Effector memory CD8-positive, alpha-beta T cell (primary cell): Measurements from ENCODE around the gene SYNJ1.
"Not testable (repeated sequence)": the region's sequence is repeated elsewhere in the genome, so short reads cannot be mapped to it uniquely, and the experiment has no call there.

Experiments
- ATAC-seq: fragments of 150-1000 bp; cut with Tn5 transposase; replicated peaks from 2 replicates; pipeline ENCODE4 v1.10.0; 2021; ENCODE audit warnings: mild to moderate bottlenecking, moderate library complexity
- DNase-seq, 3 experiments: peaks; one replicate each; pipeline ENCODE4 v3.0.0; 2021
- H3K27ac Mint-ChIP-seq, 2 donors: one replicate each; pipeline ENCODE4 v1.8.0; 2022; ENCODE audit warnings: mild to moderate bottlenecking in 2 of 2, mixed read lengths in 2 of 2, moderate library complexity in 2 of 2
- H3K27me3 Mint-ChIP-seq, 2 donors: one replicate each; pipeline ENCODE4 v1.8.0; 2022; ENCODE audit warnings: mixed read lengths in 2 of 2
- H3K36me3 Mint-ChIP-seq: one replicate; pipeline ENCODE4 v1.8.0; 2022; ENCODE audit warnings: mild to moderate bottlenecking, moderate library complexity, mixed read lengths; ENCODE audit not compliant: insufficient read depth
- H3K4me1 Mint-ChIP-seq, 2 donors: one replicate each; pipeline ENCODE4 v1.8.0; 2022; ENCODE audit warnings: low read depth in 2 of 2, mixed read lengths in 2 of 2
- H3K4me3 Mint-ChIP-seq, 2 donors: one replicate each; pipeline ENCODE4 v1.8.0; 2022; ENCODE audit warnings: mild to moderate bottlenecking in 2 of 2, mixed read lengths in 2 of 2, moderate library complexity in 2 of 2
- H3K9me3 Mint-ChIP-seq, 2 donors: one replicate each; pipeline ENCODE4 v1.8.0; 2022; ENCODE audit warnings: mixed read lengths in 2 of 2

The SYNJ1 gene

DNA sequence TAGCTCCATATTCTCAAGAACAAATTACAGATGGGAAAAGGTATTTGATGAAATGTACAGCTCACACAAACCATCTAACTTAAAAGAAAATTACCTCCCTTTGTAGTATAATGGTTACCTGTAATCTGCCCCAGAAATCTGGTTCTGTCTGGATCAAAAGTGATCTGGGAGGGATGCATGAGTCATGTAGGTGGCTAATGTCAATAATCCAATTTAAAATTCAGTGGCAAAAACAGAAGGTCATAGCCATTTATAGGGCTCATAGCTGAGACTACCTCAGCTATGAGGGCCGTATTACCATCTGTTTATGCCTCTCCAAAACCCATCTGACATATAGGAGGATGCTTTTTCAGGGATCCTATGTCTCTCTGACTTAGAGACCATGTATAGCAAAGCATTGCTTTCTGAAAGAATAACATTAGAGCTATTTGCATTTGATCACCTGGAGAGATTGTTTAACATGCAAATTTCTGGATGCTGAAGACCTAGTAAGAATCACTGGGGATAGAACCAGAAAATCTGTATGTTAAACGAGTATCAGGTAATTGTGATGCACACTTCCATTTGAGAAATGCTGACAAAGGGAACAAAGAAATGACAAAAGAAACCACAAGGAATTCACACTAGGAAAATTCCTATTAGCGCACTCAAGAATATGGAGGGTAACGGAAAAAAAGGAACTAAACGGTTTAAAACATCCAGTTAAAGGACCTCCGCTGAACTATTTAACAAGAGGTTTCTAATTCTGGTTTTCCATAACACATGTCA lies 26.2 kb upstream of the SYNJ1 start:
- H3K36me3 Mint-ChIP-seq = peaks cover 84% of the 10 kb centered on the region
- H3K9me3 Mint-ChIP-seq = no peaks in the 10 kb centered on the region
- no peak overlapping the region for H3K4me3 Mint-ChIP-seq
- DNase-seq (no peak), ATAC-seq (no peak)
- H3K27me3 Mint-ChIP-seq = no peaks in the 10 kb centered on the region
- H3K4me1 Mint-ChIP-seq = peaks cover 0 to 8% of the 10 kb centered on the region in 2 donors
- H3K27ac Mint-ChIP-seq = no peak overlapping the region

DNA sequence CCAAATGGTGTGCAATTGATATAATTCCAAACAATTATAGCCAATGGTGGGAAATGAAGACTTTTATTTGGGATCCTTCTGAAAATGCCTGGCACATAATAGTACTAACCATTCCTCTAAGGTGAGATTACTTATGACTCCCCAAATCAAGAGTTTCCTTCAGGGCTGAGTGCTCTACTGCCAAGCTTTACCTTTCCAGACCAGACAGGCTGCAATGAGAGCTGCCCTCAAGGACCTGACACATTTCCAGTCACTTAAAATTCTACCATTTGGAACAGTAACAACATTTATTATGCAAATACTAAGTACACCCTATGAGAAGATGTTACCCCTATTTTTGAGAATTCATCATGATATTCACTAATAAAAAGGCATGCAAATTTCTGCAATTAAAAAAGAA lies 22.6 kb upstream of the SYNJ1 start:
- no peaks in the 10 kb centered on the region for H3K27me3 Mint-ChIP-seq
- peaks cover 90% of the 10 kb centered on the region for H3K36me3 Mint-ChIP-seq
- peaks cover 2 to 12% of the 10 kb centered on the region in 2 donors for H3K4me1 Mint-ChIP-seq
- H3K27ac Mint-ChIP-seq = no peak overlapping the region
- DNase-seq = no peak
- ATAC-seq = no peak
- no peaks in the 10 kb centered on the region for H3K9me3 Mint-ChIP-seq
- no peak overlapping the region for H3K4me3 Mint-ChIP-seq

DNA sequence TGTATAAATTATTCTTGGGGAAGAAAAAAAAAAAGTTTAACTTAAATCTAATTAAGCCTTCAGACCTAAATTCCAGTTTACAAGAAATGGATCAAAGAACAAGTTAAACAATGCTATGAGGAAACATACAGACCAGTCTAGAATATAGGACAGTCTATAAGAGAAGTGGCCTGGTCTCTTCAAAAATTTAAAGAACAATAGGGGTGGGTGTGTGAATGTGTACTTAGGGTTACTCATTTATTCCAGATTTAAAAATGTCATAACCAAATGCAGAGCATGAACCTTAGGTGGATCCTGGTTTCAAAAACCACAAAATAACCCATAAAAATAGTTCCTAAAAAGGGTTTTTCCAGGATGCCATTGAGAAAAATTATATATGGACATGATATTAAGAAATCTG lies 21.8 kb upstream of the SYNJ1 start:
- H3K36me3 Mint-ChIP-seq = peaks cover 91% of the 10 kb centered on the region
- H3K4me3 Mint-ChIP-seq = no peak overlapping the region
- no peaks in the 10 kb centered on the region for H3K27me3 Mint-ChIP-seq
- H3K9me3 Mint-ChIP-seq = no peaks in the 10 kb centered on the region
- no peak for DNase-seq
- ATAC-seq = no peak
- no peak overlapping the region for H3K27ac Mint-ChIP-seq
- peaks cover 2 to 12% of the 10 kb centered on the region in 2 donors for H3K4me1 Mint-ChIP-seq

DNA sequence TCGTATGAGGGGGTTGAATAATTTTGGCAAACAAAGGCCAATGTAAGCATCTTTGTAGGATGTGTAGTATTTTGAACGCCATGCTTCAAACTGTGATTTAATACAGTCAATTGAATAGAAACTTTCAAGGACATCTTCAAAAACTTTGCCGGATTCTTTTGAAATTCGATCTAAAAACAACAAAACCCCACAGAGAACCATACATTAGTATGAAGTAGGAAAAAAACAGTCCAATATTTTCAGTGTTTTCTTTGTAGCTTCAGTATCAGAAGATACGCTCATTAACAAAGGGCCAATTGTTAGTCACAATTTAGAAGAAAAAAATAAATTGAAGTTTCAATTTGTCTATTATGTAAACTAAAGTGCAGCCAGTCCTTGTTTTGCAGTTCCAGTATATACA lies 20.7 kb upstream of the SYNJ1 start:
- Mint-ChIP-seq H3K4me3 (no peak overlapping the region), H3K9me3 (no peaks in the 10 kb centered on the region), H3K4me1 (peaks cover 2 to 12% of the 10 kb centered on the region in 2 donors), H3K27me3 (no peaks in the 10 kb centered on the region), H3K36me3 (peaks cover 92% of the 10 kb centered on the region), H3K27ac (no peak overlapping the region)
- ATAC-seq = no peak
- DNase-seq = no peak

DNA sequence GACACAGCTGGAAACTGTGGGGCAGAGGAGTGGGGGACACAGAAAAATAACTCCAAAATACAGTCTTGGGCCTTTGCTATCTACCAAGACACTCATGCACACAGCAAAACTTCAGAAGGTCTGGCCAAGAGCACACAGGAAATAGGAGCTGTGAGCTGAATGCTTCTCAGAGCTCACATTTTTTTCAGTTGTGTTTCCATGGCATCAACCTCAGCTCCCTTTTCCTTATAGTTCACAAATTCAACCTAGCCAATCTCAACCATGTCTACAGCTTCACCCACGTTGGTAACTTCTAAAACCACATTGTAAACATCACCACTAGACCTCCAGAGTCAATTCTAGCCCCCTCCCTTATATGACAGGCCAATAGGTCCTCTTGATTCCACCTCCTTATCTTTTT lies 19.6 kb upstream of the SYNJ1 start:
- H3K36me3 Mint-ChIP-seq = peaks cover 91% of the 10 kb centered on the region
- H3K27me3 Mint-ChIP-seq = no peaks in the 10 kb centered on the region
- H3K27ac Mint-ChIP-seq = peak overlapping the region; percentile 28 to 63
- no peak overlapping the region for H3K4me3 Mint-ChIP-seq
- H3K4me1 Mint-ChIP-seq = peaks cover 2 to 12% of the 10 kb centered on the region in 2 donors
- DNase-seq (no peak), ATAC-seq (no peak)
- no peaks in the 10 kb centered on the region for H3K9me3 Mint-ChIP-seq

DNA sequence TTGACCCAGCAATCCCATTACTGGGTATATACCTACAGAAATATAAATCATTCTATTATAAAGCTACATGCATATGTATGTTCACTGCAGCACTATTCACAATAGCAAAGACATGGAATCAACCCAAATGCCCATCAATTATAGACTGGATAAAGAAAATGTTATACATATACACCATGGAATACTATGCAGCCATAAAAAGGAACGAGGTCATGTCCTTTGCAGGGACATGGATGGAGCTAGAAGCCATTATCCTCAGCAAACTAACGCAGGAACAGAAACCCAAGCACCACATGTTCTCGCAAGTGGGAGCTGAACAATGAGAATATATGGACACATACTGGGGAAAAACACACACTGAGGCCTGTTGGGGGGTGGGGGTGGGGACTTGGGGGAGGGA lies 18.9 kb upstream of the SYNJ1 start:
- H3K9me3 Mint-ChIP-seq, DNase-seq, H3K4me3 Mint-ChIP-seq, H3K27me3 Mint-ChIP-seq, ATAC-seq: not testable (repeated sequence)
- Mint-ChIP-seq H3K27ac (peak overlapping the region in 1 of 2 donors; percentile 26), H3K4me1 (peaks cover 2 to 12% of the 10 kb centered on the region in 2 donors), H3K36me3 (peaks cover 89% of the 10 kb centered on the region)

DNA sequence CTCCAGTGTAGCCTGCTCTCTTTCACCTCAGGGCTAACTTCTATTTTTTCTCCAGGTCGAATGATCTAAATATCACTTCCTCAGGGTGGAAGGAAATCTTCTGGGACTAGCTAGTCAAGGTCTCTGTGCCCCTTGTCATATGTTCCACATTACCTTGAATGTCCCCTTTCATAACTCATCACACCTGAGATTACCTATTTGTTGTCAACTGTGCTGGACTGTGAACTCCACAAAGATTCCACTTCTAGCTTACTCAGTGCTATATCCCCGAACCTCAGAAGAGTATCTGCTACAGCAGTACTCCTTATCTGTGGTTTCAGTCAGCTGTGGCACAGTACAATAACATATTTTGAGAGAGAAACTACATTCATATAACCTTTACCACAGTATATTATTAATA lies 14.6 kb upstream of the SYNJ1 start:
- Mint-ChIP-seq H3K36me3 (peaks cover 70% of the 10 kb centered on the region), H3K27ac (no peak overlapping the region), H3K9me3 (no peaks in the 10 kb centered on the region), H3K4me3 (no peak overlapping the region), H3K27me3 (no peaks in the 10 kb centered on the region), H3K4me1 (peaks cover 0 to 4% of the 10 kb centered on the region in 2 donors)
- DNase-seq (no peak), ATAC-seq (no peak)

DNA sequence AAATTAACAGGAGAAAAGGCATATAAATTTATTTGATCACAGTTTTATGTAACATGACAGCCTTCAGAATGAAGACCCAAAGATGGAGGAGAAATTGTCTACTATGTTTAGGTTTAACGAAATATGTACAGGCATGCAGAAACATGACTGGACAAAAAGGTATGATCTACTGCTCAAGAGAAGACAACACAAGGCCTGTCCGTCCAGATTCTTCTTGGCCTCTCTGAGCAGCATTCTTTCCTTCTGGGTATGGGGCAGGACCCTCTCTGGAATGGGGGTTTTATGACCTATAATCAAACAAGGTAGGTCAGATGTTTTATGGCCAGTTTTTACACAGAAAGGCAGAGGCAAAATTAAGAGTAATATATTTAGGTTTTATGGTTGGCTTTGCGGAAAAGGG lies 13.5 kb upstream of the SYNJ1 start:
- Mint-ChIP-seq H3K4me1 (no peaks in the 10 kb centered on the region), H3K9me3 (no peaks in the 10 kb centered on the region), H3K4me3 (no peak overlapping the region), H3K27me3 (no peaks in the 10 kb centered on the region), H3K36me3 (peaks cover 71% of the 10 kb centered on the region), H3K27ac (no peak overlapping the region)
- no peak for ATAC-seq
- DNase-seq = no peak

DNA sequence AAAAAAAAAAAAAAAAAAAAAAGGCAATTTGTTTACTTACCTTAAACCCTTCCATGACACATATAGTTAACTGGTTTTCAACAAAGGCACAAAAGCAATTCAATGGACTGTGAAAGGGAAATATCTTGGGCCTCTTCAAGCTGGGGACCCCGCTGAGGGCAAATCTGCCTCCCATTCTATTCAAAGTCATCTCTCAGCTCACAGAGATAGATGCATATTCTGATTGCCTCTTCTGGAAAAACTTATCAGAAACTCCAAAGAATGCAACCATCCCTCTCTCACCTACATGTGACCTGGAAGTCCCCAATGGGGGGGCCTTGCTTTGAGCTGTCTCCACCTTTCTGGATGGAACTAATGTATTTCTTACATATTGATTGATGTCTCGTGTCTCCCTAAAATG lies 12.1 kb upstream of the SYNJ1 start:
- no peak overlapping the region for H3K27ac Mint-ChIP-seq
- H3K4me1 Mint-ChIP-seq = no peaks in the 10 kb centered on the region
- H3K36me3 Mint-ChIP-seq = peaks cover 68% of the 10 kb centered on the region
- no peak overlapping the region for H3K4me3 Mint-ChIP-seq
- DNase-seq = no peak
- H3K27me3 Mint-ChIP-seq = no peaks in the 10 kb centered on the region
- no peaks in the 10 kb centered on the region for H3K9me3 Mint-ChIP-seq
- ATAC-seq = no peak

DNA sequence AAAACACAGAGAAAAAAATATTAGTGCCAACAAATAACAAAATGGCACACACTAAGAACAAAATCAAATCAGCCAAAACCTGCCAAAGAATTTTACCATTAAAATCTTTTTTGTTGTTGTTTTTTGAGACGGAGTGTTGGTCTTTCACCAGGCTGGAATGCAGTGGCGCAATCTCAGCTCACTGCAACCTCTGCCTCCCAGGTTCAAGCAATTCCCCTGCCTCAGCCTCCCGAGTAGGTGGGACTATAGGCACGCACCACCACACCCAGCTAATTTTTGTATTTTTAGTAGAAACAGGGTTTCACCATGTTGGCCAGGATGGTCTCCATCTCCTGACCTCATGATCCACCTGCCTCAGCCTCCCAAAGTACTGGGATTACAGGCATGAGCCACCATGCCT lies 8.3 kb upstream of the SYNJ1 start:
- not testable (repeated sequence) for H3K27ac Mint-ChIP-seq, H3K4me3 Mint-ChIP-seq, H3K27me3 Mint-ChIP-seq, H3K4me1 Mint-ChIP-seq, ATAC-seq, H3K9me3 Mint-ChIP-seq, DNase-seq
- peaks cover 45% of the 10 kb centered on the region for H3K36me3 Mint-ChIP-seq

DNA sequence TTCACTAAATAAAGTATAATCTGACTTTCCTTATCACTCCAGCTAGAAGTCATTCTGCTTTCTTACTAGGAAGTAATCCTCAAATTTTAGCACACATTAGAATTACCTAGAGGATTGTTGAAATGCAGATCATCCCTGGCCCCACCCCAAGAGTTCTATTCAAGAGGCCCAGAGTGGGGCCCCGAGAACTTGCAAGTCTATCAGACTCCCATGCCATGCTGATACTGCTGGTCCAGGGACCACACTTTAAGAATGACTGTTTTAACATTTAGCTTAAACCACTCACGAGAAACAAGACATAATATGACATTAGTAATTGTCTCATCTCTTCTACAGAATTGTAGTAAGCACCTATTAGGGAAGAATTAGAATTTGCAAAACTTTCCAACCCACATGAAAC lies 7.7 kb upstream of the SYNJ1 start:
- ATAC-seq (no peak), DNase-seq (no peak)
- no peak overlapping the region for H3K4me3 Mint-ChIP-seq
- peak overlapping the region in 1 of 2 donors; percentile 8 for H3K27ac Mint-ChIP-seq
- no peaks in the 10 kb centered on the region for H3K27me3 Mint-ChIP-seq
- no peaks in the 10 kb centered on the region for H3K4me1 Mint-ChIP-seq
- no peaks in the 10 kb centered on the region for H3K9me3 Mint-ChIP-seq
- peaks cover 43% of the 10 kb centered on the region for H3K36me3 Mint-ChIP-seq

DNA sequence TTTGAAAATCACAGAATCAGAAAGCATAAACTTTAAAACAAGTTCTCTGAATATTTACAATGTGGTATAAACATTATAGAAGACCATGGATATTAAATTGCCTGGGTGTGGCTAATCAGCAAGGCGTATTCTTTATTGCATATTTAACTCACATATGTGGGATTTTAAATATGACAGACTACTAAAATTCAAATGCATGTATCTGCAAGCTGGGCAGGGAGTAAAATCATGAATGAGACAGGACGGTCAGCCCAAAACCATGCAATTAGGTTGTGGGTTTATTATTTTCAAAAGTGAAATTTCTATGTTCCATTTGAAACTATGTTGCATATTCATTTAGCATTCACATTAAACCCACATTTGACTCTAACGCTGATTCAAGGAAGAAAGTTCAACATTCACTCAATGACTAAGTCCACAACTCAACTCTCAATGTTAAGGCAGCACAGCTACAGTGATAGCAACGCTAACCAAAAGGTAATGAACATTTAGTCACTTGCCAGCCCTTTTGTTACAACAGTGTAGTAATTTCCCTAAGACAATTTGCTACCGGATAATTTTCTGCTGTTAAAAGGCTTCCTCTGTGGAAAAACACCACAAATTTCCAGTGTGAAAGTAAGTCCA lies 6.3 kb upstream of the SYNJ1 start:
- ATAC-seq (no peak), DNase-seq (no peak)
- Mint-ChIP-seq H3K36me3 (peaks cover 33% of the 10 kb centered on the region), H3K4me3 (no peak overlapping the region), H3K27me3 (no peaks in the 10 kb centered on the region), H3K27ac (no peak overlapping the region), H3K4me1 (no peaks in the 10 kb centered on the region), H3K9me3 (no peaks in the 10 kb centered on the region)

DNA sequence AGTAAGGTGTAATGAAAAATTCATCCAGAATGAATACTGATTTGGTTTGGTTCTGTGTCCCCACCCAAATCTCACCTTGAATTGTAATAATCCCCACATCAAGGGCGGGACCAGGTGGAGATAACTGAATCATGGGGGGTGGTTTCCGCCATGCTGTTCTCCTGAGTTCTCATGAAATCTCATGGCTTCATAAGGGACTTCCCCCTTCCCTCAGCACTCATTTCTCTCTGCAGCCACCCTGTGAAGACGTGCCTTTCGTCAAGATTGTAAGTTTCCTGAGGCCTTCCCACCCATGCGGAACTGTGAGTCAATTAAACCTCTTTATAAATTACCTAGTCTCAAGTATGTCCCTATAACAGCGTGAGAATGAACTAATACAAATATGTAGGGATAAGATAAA lies 5.5 kb upstream of the SYNJ1 start:
- peaks cover 3 to 5% of the 10 kb centered on the region in 2 donors for H3K4me1 Mint-ChIP-seq
- peaks cover 28% of the 10 kb centered on the region for H3K36me3 Mint-ChIP-seq
- no peak overlapping the region for H3K4me3 Mint-ChIP-seq
- H3K27me3 Mint-ChIP-seq = no peaks in the 10 kb centered on the region
- no peak for ATAC-seq
- H3K9me3 Mint-ChIP-seq = no peaks in the 10 kb centered on the region
- no peak for DNase-seq
- no peak overlapping the region for H3K27ac Mint-ChIP-seq

DNA sequence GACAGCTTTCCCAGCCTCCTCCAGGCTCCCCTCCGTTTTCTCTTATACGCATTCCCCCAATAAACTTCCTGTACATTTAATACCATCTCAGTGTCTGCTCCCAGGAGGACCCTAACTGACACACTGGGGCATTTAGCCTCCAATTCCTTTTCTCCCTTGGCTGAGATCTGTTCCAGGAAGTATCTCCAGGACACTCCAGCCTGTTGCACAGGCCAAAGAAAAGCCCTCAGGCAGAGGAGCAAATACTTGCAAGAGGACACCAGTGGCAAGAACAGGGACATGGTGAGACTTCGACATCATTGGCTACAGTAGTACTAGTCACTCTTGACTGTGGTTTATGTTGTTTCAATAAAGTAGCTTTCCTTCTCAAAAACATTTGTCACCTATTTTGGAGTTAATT lies 4.7 kb upstream of the SYNJ1 start:
- ATAC-seq = no peak
- no peak overlapping the region for H3K4me3 Mint-ChIP-seq
- peaks cover 5 to 9% of the 10 kb centered on the region in 2 donors for H3K4me1 Mint-ChIP-seq
- H3K36me3 Mint-ChIP-seq = peaks cover 34% of the 10 kb centered on the region
- H3K27me3 Mint-ChIP-seq = no peaks in the 10 kb centered on the region
- H3K27ac Mint-ChIP-seq = no peak overlapping the region
- no peak for DNase-seq
- no peaks in the 10 kb centered on the region for H3K9me3 Mint-ChIP-seq
